ENCODE results near the gene KRT7. TPM values are rescaled to one million over a fixed set of nuclear protein-coding genes. Genes with fewer than 3 reads are reported as not detected.

KRT7 gene
- total and polyA plus RNA-seq, 2 donors (not counting 1 experiment from before 2014, with no cell fraction given) = not detected

DNA sequence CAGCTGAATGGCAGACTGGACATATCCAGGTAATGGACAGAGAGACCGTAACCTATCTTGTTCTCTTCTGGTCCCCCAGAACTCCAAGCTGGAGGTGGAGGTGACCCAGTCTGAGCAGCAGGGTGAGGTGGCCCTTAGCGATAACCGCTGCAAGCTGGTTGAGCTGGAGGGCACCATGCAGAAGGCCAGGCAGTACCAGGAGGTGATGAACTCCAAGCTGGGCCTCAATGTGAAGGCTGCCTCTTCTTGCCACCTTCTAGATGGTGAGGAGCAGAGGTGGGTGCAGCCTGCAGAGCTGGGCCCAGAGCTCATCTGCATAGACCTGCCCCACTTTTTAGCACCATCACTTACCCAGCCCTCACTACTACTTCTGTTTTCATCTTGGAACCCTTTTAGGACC, 34.2 kb downstream of the KRT7 start:
- WGBS (ENCODE audit: insufficient coverage) = 100% methylated on average over 3 of the region's 3 CpGs
- Histone ChIP-seq H2AFZ (ENCODE audit: insufficient read depth, low read depth, low read length, poor library complexity, severe bottlenecking) (no peak overlapping the region), H3K4me2 (replicated peaks; ENCODE audit: low read depth, low read length, poor library complexity, severe bottlenecking) (no peak overlapping the region), H3K27me3 (replicated peaks in 1 of 4; ENCODE audit: control extremely low read depth in 1 of 4, control insufficient read depth in 3 of 4, insufficient read depth in 4 of 4, low read length in 3 of 4) (peaks cover 0 to 9% (median 3%) of the 10 kb centered on the region in 4 experiments), H3K79me2 (ENCODE audit: control insufficient read depth, insufficient read depth, low read length) (no peaks in the 10 kb centered on the region), H3K9me3 (ENCODE audit: control extremely low read depth in 1 of 3, control insufficient read depth in 2 of 3, insufficient read depth in 1 of 3, low read length in 2 of 3) (peaks cover 0 to 14% (median 0%) of the 10 kb centered on the region in 3 donors), H3K27ac (ENCODE audit: low read length in 2 of 2) (no peak overlapping the region), H3K36me3 (replicated peaks in 1 of 2; ENCODE audit: control extremely low read depth in 1 of 2, control insufficient read depth in 1 of 2, extremely low read depth in 1 of 2, insufficient read depth in 2 of 2, low read length in 1 of 2) (no peaks in the 10 kb centered on the region), H4K20me1 (ENCODE audit: control insufficient read depth, insufficient read depth, low read length, poor library complexity, severe bottlenecking) (no peaks in the 10 kb centered on the region), H3K4me3 (ENCODE audit: control extremely low read depth in 1 of 5, extremely low read depth in 1 of 5, insufficient read depth in 1 of 5, low read depth in 2 of 5, low read length in 4 of 5) (no peak overlapping the region), H3K4me1 (ENCODE audit: control insufficient read depth in 2 of 2, insufficient read depth in 2 of 2, low read length in 2 of 2) (no peaks in the 10 kb centered on the region), H3K9ac (ENCODE audit: low read length) (no peak overlapping the region)
- DNase-seq = no peak
- Mint-ChIP-seq H3K9me3 (ENCODE audit: insufficient read depth) (no peaks in the 10 kb centered on the region), H3K4me1 (no peaks in the 10 kb centered on the region), H3K27me3 (peaks cover 17% of the 10 kb centered on the region), H3K27ac (no peak overlapping the region), H3K4me3 (no peak overlapping the region)
- POLR2A ChIA-PET = no interaction called here
- intact Hi-C loops (cut with micrococcal nuclease) = no loop called here
- ATAC-seq (ENCODE audit: low read depth) = no peak
- CTCF ChIA-PET = no interaction called here
- TF ChIP-seq EZH2 (IDR thresholded peaks at IDR 0.05; ENCODE audit: borderline replicate concordance, insufficient read depth, low read depth, low read length, poor library complexity, severe bottlenecking) = no peak
- TF ChIP-seq, protein P1, sequence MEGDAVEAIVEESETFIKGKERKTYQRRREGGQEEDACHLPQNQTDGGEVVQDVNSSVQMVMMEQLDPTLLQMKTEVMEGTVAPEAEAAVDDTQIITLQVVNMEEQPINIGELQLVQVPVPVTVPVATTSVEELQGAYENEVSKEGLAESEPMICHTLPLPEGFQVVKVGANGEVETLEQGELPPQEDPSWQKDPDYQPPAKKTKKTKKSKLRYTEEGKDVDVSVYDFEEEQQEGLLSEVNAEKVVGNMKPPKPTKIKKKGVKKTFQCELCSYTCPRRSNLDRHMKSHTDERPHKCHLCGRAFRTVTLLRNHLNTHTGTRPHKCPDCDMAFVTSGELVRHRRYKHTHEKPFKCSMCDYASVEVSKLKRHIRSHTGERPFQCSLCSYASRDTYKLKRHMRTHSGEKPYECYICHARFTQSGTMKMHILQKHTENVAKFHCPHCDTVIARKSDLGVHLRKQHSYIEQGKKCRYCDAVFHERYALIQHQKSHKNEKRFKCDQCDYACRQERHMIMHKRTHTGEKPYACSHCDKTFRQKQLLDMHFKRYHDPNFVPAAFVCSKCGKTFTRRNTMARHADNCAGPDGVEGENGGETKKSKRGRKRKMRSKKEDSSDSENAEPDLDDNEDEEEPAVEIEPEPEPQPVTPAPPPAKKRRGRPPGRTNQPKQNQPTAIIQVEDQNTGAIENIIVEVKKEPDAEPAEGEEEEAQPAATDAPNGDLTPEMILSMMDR (IDR thresholded peaks at IDR 0.05) = no peak

- TF ChIP-seq, protein P1 (IDR thresholded peaks at IDR 0.05) = no peak
- no peak for TF ChIP-seq EZH2 (IDR thresholded peaks at IDR 0.05; ENCODE audit: borderline replicate concordance, insufficient read depth, low read depth, low read length, poor library complexity, severe bottlenecking)
- DNase-seq = no peak
- peaks cover 17% of the 10 kb centered on the region for H3K27me3 Mint-ChIP-seq
- Histone ChIP-seq H3K79me2 (ENCODE audit: control insufficient read depth, insufficient read depth, low read length) (no peaks in the 10 kb centered on the region), H3K36me3 (replicated peaks in 1 of 2; ENCODE audit: control extremely low read depth in 1 of 2, control insufficient read depth in 1 of 2, extremely low read depth in 1 of 2, insufficient read depth in 2 of 2, low read length in 1 of 2) (no peaks in the 10 kb centered on the region), H3K27ac (ENCODE audit: low read length in 2 of 2) (no peak overlapping the region), H3K9ac (ENCODE audit: low read length) (no peak overlapping the region), H4K20me1 (ENCODE audit: control insufficient read depth, insufficient read depth, low read length, poor library complexity, severe bottlenecking) (no peaks in the 10 kb centered on the region), H3K4me3 (ENCODE audit: control extremely low read depth in 1 of 5, extremely low read depth in 1 of 5, insufficient read depth in 1 of 5, low read depth in 2 of 5, low read length in 4 of 5) (no peak overlapping the region), H2AFZ (ENCODE audit: insufficient read depth, low read depth, low read length, poor library complexity, severe bottlenecking) (no peak overlapping the region), H3K4me1 (ENCODE audit: control insufficient read depth in 2 of 2, insufficient read depth in 2 of 2, low read length in 2 of 2) (no peaks in the 10 kb centered on the region), H3K27me3 (replicated peaks in 1 of 4; ENCODE audit: control extremely low read depth in 1 of 4, control insufficient read depth in 3 of 4, insufficient read depth in 4 of 4, low read length in 3 of 4) (peaks cover 0 to 6% (median 2%) of the 10 kb centered on the region in 4 experiments), H3K4me2 (replicated peaks; ENCODE audit: low read depth, low read length, poor library complexity, severe bottlenecking) (no peak overlapping the region), H3K9me3 (ENCODE audit: control extremely low read depth in 1 of 3, control insufficient read depth in 2 of 3, insufficient read depth in 1 of 3, low read length in 2 of 3) (peaks cover 0 to 10% (median 0%) of the 10 kb centered on the region in 3 donors)
- ChIA-PET CTCF (no interaction called here), POLR2A (no interaction called here)
- H3K4me1 Mint-ChIP-seq = no peaks in the 10 kb centered on the region
- no peaks in the 10 kb centered on the region for H3K9me3 Mint-ChIP-seq (ENCODE audit: insufficient read depth)
- no peak overlapping the region for H3K27ac Mint-ChIP-seq
- WGBS (ENCODE audit: insufficient coverage) = 67% methylated on average over 1 of the region's 3 CpGs
- no peak overlapping the region for H3K4me3 Mint-ChIP-seq
- intact Hi-C loops (cut with micrococcal nuclease) = no loop called here
- ATAC-seq (ENCODE audit: low read depth) = no peak
These were observed 34.7 kb downstream of the KRT7 start for GRCh38 chr12:52267699-52268098.
